DOHH2 (cell line): ENCODE data around the gene PTF1A.

Experiments used
- H3F3A ChIP-seq: fragments of 200-600 bp; sonication (generic), shearing (Covaris generic); 2 replicates; pipeline ENCODE4 v1.6.0; 2016; ENCODE audit warnings: antibody characterized with exemption, mild to moderate bottlenecking; ENCODE audit not compliant: control insufficient read depth, insufficient read depth
- H3K27ac ChIP-seq: fragments of 200-600 bp; sonication (generic); 2 replicates; pipeline ENCODE4 v1.5.1; 2014; ENCODE audit warnings: low read depth, mild to moderate bottlenecking, low read length, moderate library complexity
- H3K27me3 ChIP-seq: fragments of 200-600 bp; sonication (generic); 2 replicates; pipeline ENCODE4 v1.6.1; 2014; ENCODE audit warnings: mild to moderate bottlenecking, low read length, mixed read lengths; ENCODE audit not compliant: control insufficient read depth
- H3K36me3 ChIP-seq: fragments of 200-600 bp; sonication (generic); 2 replicates; pipeline ENCODE4 v1.6.1; 2014; ENCODE audit warnings: mild to moderate bottlenecking, low read length, moderate library complexity, mixed read lengths; ENCODE audit not compliant: control insufficient read depth
- H3K4me1 ChIP-seq: fragments of 200-600 bp; sonication (generic); 2 replicates; pipeline ENCODE4 v1.6.1; 2014; ENCODE audit warnings: mild to moderate bottlenecking, low read length, mixed read lengths; ENCODE audit not compliant: control insufficient read depth
- H3K4me2 ChIP-seq: fragments of 200-600 bp; sonication (generic); 2 replicates; pipeline ENCODE4 v1.6.0; 2014; ENCODE audit warnings: mild to moderate bottlenecking, low read length, moderate library complexity
- H3K4me3 ChIP-seq: fragments of 200-600 bp; sonication (generic); 2 replicates; pipeline ENCODE4 v1.5.1; 2014; ENCODE audit warnings: mild to moderate bottlenecking, low read length, mixed read lengths
- H3K79me2 ChIP-seq: fragments of 200-600 bp; sonication (generic); 2 replicates; pipeline ENCODE4 v1.6.1; 2014; ENCODE audit warnings: mild to moderate bottlenecking, low read length, mixed read lengths; ENCODE audit not compliant: control insufficient read depth
- H3K9me2 ChIP-seq: fragments of 200-600 bp; sonication (generic); replicated peaks from 2 replicates; pipeline ENCODE4 v1.6.1; 2014; ENCODE audit warnings: mild to moderate bottlenecking, low read length, mixed read lengths; ENCODE audit not compliant: control insufficient read depth
- H3K9me3 ChIP-seq: fragments of 200-600 bp; sonication (generic); 2 replicates; pipeline ENCODE4 v1.6.1; 2014; ENCODE audit warnings: antibody characterized with exemption, low read length, mixed read lengths; ENCODE audit not compliant: control insufficient read depth, insufficient read depth
- H4K20me1 ChIP-seq: fragments of 200-600 bp; sonication (generic); 2 replicates; pipeline ENCODE4 v1.6.0; 2014; ENCODE audit warnings: low read depth, mild to moderate bottlenecking, antibody characterized with exemption, low read length, moderate library complexity; ENCODE audit not compliant: control insufficient read depth, insufficient read depth
- CTCF ChIP-seq: fragments of 200-600 bp; sonication (generic); IDR thresholded peaks from one replicate; pipeline ENCODE4 v1.5.1; 2014; ENCODE audit warnings: antibody characterized with exemption, mild to moderate bottlenecking, low read depth, low read length; ENCODE audit not compliant: poor library complexity, severe bottlenecking
- EZH2phosphoT487 ChIP-seq: fragments of 200-600 bp; sonication (generic); IDR thresholded peaks from 2 replicates; pipeline ENCODE4 v1.6.1; 2017; ENCODE audit warnings: borderline replicate concordance, mild to moderate bottlenecking, antibody characterized with exemption, low read length, moderate library complexity, mixed read lengths

The PTF1A gene

GRCh38 chr10:23157691-23158369 is 34.3 kb upstream of the PTF1A start:
- Histone ChIP-seq H3K79me2 (no peaks in the 10 kb centered on the region), H3K4me1 (peaks cover 19% of the 10 kb centered on the region), H3K9me3 (no peaks in the 10 kb centered on the region), H3K4me2 (peak overlapping the region; percentile 59), H3K27me3 (peaks cover 6% of the 10 kb centered on the region), H3K4me3 (peak overlapping the region; percentile 47), H3K27ac (no peak overlapping the region), H4K20me1 (no peaks in the 10 kb centered on the region), H3K9me2 (no peaks in the 10 kb centered on the region), H3K36me3 (no peaks in the 10 kb centered on the region), H3F3A (no peaks in the 10 kb centered on the region)
- TF ChIP-seq CTCF: no peak
- no peak for TF ChIP-seq EZH2phosphoT487

- Histone ChIP-seq H3K27me3 (peaks cover 6% of the 10 kb centered on the region), H3K9me3 (no peaks in the 10 kb centered on the region), H3K79me2 (no peaks in the 10 kb centered on the region), H3K9me2 (no peaks in the 10 kb centered on the region), H3K4me2 (peak overlapping the region; percentile 59), H4K20me1 (no peaks in the 10 kb centered on the region), H3K27ac (no peak overlapping the region), H3K4me3 (peak overlapping the region; percentile 47), H3F3A (no peaks in the 10 kb centered on the region), H3K36me3 (no peaks in the 10 kb centered on the region), H3K4me1 (peaks cover 19% of the 10 kb centered on the region)
- TF ChIP-seq CTCF: peak; percentile 90
- no peak for TF ChIP-seq EZH2phosphoT487
Measured at GRCh38 chr10:23158370-23158769, 33.7 kb upstream of the PTF1A start.

GRCh38 chr10:23171232-23171876 is 20.8 kb upstream of the PTF1A start:
- Histone ChIP-seq H3K9me3 (0 out of 2 replicates have a peak, but pooled peaks cover 8% of the 10 kb centered on the region), H3K36me3 (no peaks in the 10 kb centered on the region), H3K27ac (no peak overlapping the region), H3F3A (no peaks in the 10 kb centered on the region), H3K9me2 (no peaks in the 10 kb centered on the region), H3K27me3 (0 out of 2 replicates have a peak, but pooled peaks cover 2% of the 10 kb centered on the region), H3K4me2 (no peak overlapping the region), H4K20me1 (no peaks in the 10 kb centered on the region), H3K4me3 (no peak overlapping the region), H3K79me2 (no peaks in the 10 kb centered on the region), H3K4me1 (no peaks in the 10 kb centered on the region)
- TF ChIP-seq CTCF (no peak), EZH2phosphoT487 (no peak)
